CD4-positive, alpha-beta T cell treated with Interleukin-4 for 1 hour (primary cell): ENCODE data around the gene SPAG5.
A peak's percentile ranks its signal among the peaks of the same experiment; 100 is the strongest.

Experiments
- DNase-seq, 2 donors: peaks; one replicate each; pipeline ENCODE4 v3.0.0-alpha.2; 2020 to 2022

The SPAG5 gene

GRCh38 chr17:28572259-28573039 is 26.4 kb downstream of the SPAG5 start:
- DNase-seq = no peak

GRCh38 chr17:28571361-28572122 is 27.3 kb downstream of the SPAG5 start, which contains the start of gene PIGS:
PIGS (minus strand) TSS chr17:28571524; CDS start chr17:28571496, 28 bp downstream.
- peak; percentile 89 to 91 for DNase-seq

DNA sequence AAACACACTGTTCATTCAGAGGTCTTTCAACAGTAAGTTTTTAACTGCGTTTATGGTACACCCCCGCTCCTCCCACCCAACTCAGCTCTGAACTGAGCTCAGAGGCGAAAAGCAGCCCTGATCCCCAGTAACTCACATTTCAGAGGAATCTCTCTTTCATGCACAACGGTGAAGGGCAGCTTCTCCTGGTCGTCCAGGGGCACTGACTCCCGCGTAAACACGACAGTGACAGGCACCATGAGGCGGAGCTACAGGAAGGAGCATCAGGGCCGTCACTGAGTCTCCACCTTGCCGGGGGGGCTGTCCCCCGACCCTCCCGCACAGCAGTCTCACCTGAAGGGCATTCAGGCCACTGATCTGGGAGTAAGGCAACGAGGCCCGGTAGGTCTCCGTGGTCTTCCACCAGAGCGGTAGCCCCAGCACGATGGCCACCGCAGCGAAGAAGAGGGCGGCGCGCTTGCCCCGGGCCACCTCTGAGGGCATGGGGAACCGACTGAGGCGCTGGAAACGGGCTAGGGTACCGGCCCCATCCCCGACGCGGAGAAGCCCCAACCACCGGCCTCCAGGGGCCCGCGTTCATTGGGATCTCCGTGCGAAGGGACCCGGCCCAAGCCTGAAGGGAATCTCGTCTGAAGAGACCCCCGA is 28.0 kb downstream of the SPAG5 start:
- peak; percentile 35 to 51 for DNase-seq

DNA sequence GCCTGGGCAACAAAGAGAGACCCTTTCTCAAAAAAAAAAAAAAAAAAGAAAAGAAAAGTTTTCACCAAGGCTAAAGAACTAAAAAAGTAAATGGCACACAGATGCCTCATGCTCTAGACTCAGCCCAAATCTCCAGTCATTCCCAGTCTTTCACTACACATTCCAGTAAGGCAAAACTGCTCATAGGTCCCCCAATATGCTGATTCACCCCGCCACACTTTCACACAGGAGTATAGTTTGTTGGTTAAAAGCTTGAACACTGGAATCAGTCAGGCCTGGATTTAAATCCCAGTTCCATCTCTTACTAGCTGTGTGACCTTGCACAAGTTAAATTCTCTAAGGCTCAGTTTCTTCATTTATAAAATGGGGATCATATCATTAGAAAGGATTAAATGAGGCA is 29.4 kb downstream of the SPAG5 start:
- no peak for DNase-seq

GRCh38 chr17:28567604-28568003 is 31.2 kb downstream of the SPAG5 start:
- no peak for DNase-seq

- no peak for DNase-seq
Measured at GRCh38 chr17:28563475-28563874, 35.4 kb downstream of the SPAG5 start.

DNA sequence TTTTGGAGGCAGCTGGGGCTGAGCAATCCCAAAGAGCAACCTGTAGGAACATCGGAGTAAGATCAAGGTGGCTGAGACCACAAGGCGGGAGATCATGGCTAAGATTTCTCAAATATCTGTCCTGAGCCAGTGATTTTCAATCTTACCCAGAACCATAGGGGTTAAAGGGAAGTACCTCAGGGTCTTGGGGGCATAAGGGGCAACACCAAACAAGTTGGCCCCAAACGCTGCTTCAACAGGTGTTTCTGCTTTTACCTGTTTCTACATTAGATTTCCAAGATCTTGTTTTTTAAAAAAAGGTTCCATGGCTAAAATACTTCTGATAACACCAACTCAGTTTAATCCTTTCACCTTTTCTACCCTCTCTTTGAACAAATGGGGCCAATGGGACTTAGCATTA is 43.8 kb downstream of the SPAG5 start:
- DNase-seq = no peak

- DNase-seq = no peak
Measured at GRCh38 chr17:28554565-28554964, 44.3 kb downstream of the SPAG5 start.

DNA sequence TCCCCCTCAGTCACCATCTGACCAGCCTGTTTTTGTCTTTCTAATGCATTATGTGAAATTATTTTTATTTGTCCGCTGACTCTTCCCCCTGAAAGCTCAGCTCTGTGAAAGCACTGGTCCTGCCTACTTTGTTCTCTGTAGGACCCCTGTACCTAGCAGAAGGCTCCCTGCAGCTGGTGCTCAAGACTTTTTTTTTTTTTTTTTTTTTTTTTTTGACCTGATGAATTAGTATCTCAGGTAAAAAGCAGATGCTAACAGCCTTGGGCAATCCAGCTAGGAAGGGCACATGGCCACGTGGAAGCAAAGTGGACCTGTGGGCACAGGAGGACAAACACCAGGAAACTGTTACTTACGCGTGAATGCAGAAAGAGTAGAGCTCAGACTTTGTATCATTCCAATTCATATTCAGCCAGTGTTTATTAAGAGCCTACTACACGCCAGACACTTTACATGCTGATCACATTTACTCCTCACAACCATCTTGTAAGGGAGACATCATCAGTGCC is 45.8 kb downstream of the SPAG5 start:
- DNase-seq = no peak

DNA sequence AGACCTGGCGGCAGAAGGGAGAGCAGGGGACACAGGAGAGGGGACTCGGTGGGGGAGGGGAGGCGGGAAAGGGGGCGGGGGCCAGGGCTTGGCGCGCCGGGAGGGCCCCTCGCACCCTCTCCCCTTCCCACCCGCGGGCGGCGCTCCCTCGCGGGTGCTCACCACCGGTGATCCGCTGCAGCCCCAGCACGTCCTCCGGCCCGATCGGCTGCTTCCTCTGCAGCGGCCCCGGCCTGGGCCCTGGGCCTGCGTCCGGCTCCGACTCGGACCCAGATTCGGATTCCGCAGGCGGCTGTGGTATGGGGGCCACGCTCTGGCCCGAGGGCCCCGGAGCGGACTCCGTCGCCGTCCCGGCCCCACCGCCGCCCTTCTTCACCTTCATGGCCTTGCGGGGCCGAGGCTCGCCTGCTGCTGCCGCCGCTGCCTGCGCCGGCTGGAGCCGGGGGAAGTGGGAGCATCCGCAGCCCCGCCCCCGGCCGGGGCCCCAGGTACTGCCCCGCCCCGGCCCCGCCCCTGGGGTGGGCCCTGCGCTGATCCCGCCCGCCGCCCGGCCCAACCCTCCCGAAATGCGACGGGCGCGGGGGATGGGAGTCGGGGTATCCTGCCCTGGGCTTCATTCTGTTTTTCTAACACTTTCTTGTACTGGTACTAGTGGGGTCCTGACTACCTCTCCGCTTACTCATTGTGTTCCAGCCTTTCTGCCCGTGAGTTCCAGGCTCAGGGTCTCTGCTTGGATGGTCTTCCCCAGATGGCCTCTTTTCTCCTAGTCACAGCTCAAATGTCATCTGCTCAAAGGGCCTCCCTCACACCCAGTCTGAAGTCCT is 46.4 kb downstream of the SPAG5 start, which contains the start of gene UNC119:
UNC119 (minus strand) TSS at position 449 of the 824 bp plus-strand sequence; CDS start at position 382, 67 bp downstream.
- peak; percentile 70 to 79 for DNase-seq

DNA sequence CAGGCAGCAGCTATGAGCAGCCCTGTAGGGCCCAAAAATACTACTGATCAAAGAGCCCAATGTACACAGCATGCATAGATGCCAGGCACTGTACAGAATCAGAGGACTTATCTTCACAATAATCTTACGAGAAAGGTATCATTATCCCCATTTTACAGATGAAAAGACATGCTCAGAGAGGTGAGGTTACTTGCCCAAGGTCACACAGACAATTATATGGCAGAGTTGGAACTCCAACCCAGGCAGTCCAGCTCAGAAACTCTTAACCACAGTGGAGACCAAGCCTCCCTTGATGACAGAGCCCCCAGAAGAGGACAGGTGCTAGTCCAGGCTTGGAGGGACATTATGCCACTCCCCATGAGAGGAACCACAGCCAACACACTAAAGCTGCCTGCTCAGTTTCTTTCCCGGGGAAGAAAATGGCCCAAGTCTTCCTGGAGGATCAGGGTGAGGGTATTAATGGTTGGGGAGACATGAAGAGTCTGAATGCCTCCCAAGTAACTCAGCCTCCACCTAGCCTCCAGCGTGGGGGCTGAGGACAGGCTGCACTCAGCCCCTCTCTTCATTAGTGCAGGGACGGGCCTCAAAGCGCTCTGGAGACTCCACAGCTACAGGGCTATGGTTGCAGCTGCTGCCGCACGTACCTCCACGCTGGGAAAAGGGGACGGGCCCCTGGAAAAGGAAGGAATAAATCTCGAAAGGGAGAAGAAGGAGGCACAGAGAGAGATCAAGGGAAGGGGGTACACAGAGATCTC is 47.2 kb downstream of the SPAG5 start:
- DNase-seq = no peak

GRCh38 chr17:28550858-28551257 is 48.0 kb downstream of the SPAG5 start:
- no peak for DNase-seq

DNA sequence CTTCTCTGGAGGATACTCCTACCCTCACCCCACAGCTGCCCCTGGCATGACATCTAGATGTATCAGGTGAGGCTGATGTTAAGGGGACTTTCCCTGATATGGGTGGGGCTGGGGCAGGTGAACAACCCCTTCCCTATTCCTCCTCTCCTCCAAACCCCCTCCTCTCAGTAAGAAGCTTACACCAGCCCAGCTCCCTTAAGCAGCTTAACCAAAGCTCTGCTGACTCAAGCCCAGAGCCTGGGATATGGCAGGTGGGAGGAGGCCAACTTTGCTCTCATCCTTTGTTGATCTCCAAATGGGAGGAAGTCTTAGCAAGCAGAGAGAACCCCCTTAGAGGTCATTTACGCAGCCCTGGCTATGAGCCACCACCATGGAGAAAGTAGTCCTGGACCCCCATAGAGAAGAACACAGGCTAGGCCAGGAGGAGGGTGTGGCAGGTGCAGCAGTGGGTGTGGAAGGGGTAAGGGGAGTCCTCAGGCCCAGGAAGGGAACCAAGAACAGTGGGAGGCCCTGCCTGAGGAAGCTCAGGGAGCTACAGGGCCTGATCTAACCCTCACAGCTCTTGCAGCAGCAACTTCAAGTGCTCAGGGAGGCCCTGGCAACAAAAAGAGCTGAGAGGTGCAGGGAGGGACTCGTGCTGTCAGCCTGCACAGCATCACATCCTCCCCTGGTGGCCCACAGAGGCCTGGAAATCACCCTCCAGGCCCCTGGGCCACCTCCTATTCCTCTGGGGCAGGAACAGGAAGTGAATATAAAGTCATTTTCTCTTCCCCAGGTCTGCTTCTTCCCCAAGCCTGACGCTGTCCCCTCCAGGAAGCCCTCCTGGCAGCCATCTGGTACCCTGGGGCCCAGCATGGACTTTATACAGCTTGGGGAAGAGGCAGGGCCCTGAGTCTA is 49.3 kb downstream of the SPAG5 start:
- DNase-seq = peak; percentile 79

DNA sequence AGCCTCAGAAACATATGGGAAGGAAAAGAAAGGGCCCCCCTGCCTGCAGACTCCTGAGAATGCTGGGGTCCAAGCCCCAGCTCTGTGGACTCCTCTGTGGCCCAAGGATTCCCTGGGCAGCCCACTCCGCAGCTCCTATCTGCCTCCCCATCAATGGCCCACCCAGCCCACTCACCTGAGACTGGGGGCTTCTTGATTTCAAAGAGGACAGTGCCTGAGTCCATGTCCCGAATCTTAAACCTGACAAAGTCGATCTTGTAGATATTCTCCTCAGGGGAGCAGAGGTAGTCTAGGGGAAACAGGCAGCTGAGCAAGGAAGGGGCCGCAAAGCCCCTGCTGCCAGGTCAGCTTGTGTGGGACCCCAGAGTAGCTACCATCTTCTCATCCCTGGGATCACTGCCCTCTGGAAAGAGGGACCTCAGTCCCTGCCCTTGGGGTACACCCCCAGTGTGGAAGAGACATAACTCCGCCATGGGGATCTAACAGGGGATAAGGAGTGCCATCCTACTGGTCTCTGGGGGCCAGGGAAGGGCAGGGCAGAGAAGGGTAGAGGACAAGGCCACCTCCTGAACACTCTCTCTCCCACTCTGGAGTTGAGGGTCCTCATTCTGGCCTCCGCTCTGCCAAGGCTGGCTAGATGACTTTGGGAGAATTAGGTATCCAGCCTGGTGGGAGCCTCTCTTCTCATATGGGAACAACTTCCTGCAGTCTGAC is 50.3 kb downstream of the SPAG5 start:
- no peak for DNase-seq

- DNase-seq = peak; percentile 73 to 77
Measured at GRCh38 chr17:28547623-28548416, 51.0 kb downstream of the SPAG5 start.

GRCh38 chr17:28547096-28547622 is 51.7 kb downstream of the SPAG5 start:
- DNase-seq = no peak

DNA sequence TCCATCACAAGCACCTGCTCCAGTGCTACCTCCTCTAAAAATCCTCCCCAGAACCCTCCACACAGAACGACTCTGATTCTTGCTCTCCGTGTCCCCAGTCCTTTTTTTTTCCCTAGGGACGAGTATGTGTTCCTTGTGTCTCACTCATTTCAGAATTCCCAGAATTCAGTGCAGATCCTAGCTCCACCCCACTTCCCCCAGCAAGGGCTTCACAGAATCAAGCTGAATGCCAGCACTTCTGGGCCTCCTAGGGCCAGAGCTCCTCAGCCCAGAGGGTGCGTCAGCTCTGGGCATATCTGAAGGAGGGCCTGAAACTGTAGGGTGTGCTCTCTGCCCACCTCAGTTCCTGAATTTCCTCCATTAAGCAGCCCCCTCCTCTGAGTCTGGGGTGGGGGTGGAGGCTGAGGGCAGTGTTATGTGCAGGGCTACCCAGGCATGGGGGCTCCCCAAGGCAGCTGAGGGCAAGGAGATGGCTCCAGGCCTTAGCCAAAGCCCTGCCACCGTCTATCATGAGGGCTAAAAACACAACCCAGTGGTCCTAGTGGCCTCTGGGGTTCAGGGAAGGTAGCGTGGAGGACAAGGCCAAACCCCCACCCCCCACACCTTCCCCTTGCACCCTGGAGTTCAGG is 52.9 kb downstream of the SPAG5 start:
- DNase-seq = no peak

GRCh38 chr17:28545141-28545503 is 53.7 kb downstream of the SPAG5 start:
- no peak for DNase-seq
